K562 (cell line): ENCODE data around the gene WNT7A. TPM values are rescaled to one million over a fixed set of nuclear protein-coding genes. Genes with fewer than 3 reads are reported as not detected.
"Not testable (repeated sequence)": the region's sequence is repeated elsewhere in the genome, so short reads cannot be mapped to it uniquely, and the experiment has no call there.

ENCODE experiments used
- ATAC-seq: fragments of 200-7000 bp; cut with Tn5 transposase; 3 replicates; pipeline ENCODE4 v1.9.1; 2020; ENCODE audit warnings: moderate library complexity
- BruUV-seq: library from RNA; stranded (reverse); fragments of 400-500 nt; replicated peaks from 2 replicates; lab custom pipeline; 2021; lab: Mats Ljungman, UMichigan
- CTCF ChIA-PET: fragments of 300-600 bp; formaldehyde crosslinking; extraction: SDS; loops from one replicate; lab custom pipeline; 2021; ENCODE audit warnings: low intra/inter-chr PET ratio; lab: Yijun Ruan, JAX
- POLR2A ChIA-PET: fragments of 300-600, 350-650 bp; sonication (Branson Sonifier 250); formaldehyde crosslinking; extraction: SDS; loops from one replicate; lab custom pipeline; 2021; ENCODE audit warnings: antibody characterized with exemption, inconsistent platforms; lab: Yijun Ruan, JAX
- DNase-seq, 4 experiments: peaks; one replicate each; pipeline versions ENCODE4 v3.0.0 to v3.0.0-alpha.2; 2011 to 2018; ENCODE audit warnings: low spot score in 3 of 4, mixed read lengths in 3 of 4; ENCODE audit errors: extremely low read depth in 1 of 4
- FAIRE-seq: peaks from 2 replicates; lab custom pipeline; 2011; peaks lifted over from hg19 to GRCh38; lab: Jason Lieb, UNC
- H2AFZ ChIP-seq: 2 replicates; pipeline ENCODE4 v1.6.0; 2011; ENCODE audit warnings: low read depth, low read length, control low read depth, inconsistent platforms
- H3K27ac ChIP-seq: fragments of 200-600 bp; 3 replicates; pipeline ENCODE4 v1.8.0; 2011; ENCODE audit warnings: low read depth, mild to moderate bottlenecking, control low read depth, inconsistent platforms, low read length, moderate library complexity, mixed read lengths; ENCODE audit errors: extremely low read depth
- H3K27me3 ChIP-seq, 2 experiments: fragments of 300-600 bp in 1 of 2; 2 replicates in 1 of 2; 3 replicates in 1 of 2; pipeline versions ENCODE4 v1.6.0 to v1.8.0; 2011; ENCODE audit warnings: inconsistent platforms in 2 of 2, low read length in 2 of 2, mild to moderate bottlenecking in 1 of 2, mixed read lengths in 1 of 2, moderate library complexity in 1 of 2; ENCODE audit not compliant: control insufficient read depth in 2 of 2, insufficient read depth in 2 of 2
- H3K36me3 ChIP-seq: fragments of 300-600 bp; 3 replicates; pipeline ENCODE4 v1.8.0; 2011; ENCODE audit warnings: mild to moderate bottlenecking, low read length, inconsistent platforms; ENCODE audit not compliant: control insufficient read depth, insufficient read depth
- H3K4me1 ChIP-seq, 2 experiments: fragments of 200-600 bp in 1 of 2; replicated peaks in 1 of 2; 2 replicates in 1 of 2; 3 replicates in 1 of 2; pipeline versions ENCODE4 v1.5.1 to v1.8.0; 2011; ENCODE audit warnings: inconsistent platforms in 2 of 2, low read length in 2 of 2, mild to moderate bottlenecking in 1 of 2, mixed read lengths in 1 of 2, moderate library complexity in 1 of 2; ENCODE audit not compliant: control insufficient read depth in 2 of 2, insufficient read depth in 2 of 2
- H3K4me2 ChIP-seq: 2 replicates; pipeline ENCODE4 v1.6.1; 2011; ENCODE audit warnings: low read length, control low read depth, inconsistent platforms, mixed read lengths; ENCODE audit not compliant: insufficient read depth
- H3K4me3 ChIP-seq: fragments of 200-600 bp; sonication (generic), shearing (Covaris generic); 2 replicates; pipeline ENCODE4 v1.5.1; 2016; ENCODE audit warnings: control low read depth, inconsistent platforms
- H3K79me2 ChIP-seq: fragments of 200-600 bp; 3 replicates; pipeline ENCODE4 v1.8.0; 2011; ENCODE audit warnings: low read length, inconsistent platforms; ENCODE audit not compliant: control insufficient read depth, insufficient read depth
- H3K9ac ChIP-seq, 2 experiments: 2 replicates each; pipeline versions ENCODE4 v1.6.0 to v1.6.1; 2011; ENCODE audit warnings: low read depth in 2 of 2, low read length in 2 of 2, control low read depth in 1 of 2, inconsistent platforms in 1 of 2, mild to moderate bottlenecking in 1 of 2, mixed read lengths in 1 of 2; ENCODE audit not compliant: insufficient read depth in 1 of 2
- H3K9me1 ChIP-seq: one replicate; pipeline ENCODE4 v1.6.0; 2011; ENCODE audit warnings: inconsistent platforms, mild to moderate bottlenecking, low read length, moderate library complexity; ENCODE audit not compliant: control insufficient read depth, insufficient read depth
- H3K9me3 ChIP-seq: replicated peaks from 2 replicates; pipeline ENCODE4 v1.5.1; 2011; ENCODE audit warnings: low read depth, low read length, inconsistent platforms; ENCODE audit not compliant: control insufficient read depth, insufficient read depth
- H4K20me1 ChIP-seq: replicated peaks from 2 replicates; pipeline ENCODE4 v1.6.1; 2011; ENCODE audit warnings: low read length, inconsistent platforms, mixed read lengths; ENCODE audit not compliant: control insufficient read depth, insufficient read depth
- BCOR ChIP-seq: fragments of 450-650 bp; IDR thresholded peaks from 2 replicates; pipeline ENCODE4 v1.6.1; 2016
- DMBX1 ChIP-seq: fragments of 250-450 bp; sonication (Bioruptor Pico); IDR thresholded peaks from 2 replicates; pipeline ENCODE4 v1.8.0; 2022; ENCODE audit warnings: inconsistent platforms, mild to moderate bottlenecking, moderate library complexity, borderline replicate concordance
- RAD21 ChIP-seq, 2 experiments: fragments of 250-450 bp in 1 of 2; fragments of 450-650 bp in 1 of 2; sonication (Bioruptor Pico) in 1 of 2; formaldehyde crosslinking in 1 of 2; IDR thresholded peaks in 1 of 2; conservative IDR thresholded peaks in 1 of 2; 2 replicates each; pipeline versions ENCODE4 v1.4.0 to v1.8.0; 2020 to 2022; ENCODE audit warnings: mild to moderate bottlenecking in 2 of 2, moderate library complexity in 1 of 2
- RBM25 ChIP-seq: fragments of 200-400 bp; formaldehyde crosslinking; IDR thresholded peaks from 2 replicates; pipeline ENCODE4 v1.6.1; 2018; ENCODE audit warnings: low read length, low read depth, moderate library complexity; ENCODE audit not compliant: severe bottlenecking
- ZNF146 ChIP-seq: IDR thresholded peaks from one replicate; pipeline ENCODE4 v1.6.1; 2018; ENCODE audit warnings: missing compliant biosample characterization; ENCODE audit not compliant: unreplicated experiment
- WGBS: fragments of 100-300 bp; shearing (Covaris generic); methylation state at CpG from one replicate; pipeline ENCODE4 v1.1.6; 2016; ENCODE audit warnings: low coverage, mixed read lengths; ENCODE audit not compliant: insufficient coverage; ENCODE audit errors: missing lambda C conversion rate; 5-methylcytosine and 5-hydroxymethylcytosine counted together
- in situ Hi-C: fragments of 300-500 bp; cut with MboI; formaldehyde crosslinking; loops from 4 replicates; pipeline ENCODE4 v1.15.0; 2018; ENCODE audit warnings: inconsistent platforms, mixed read lengths
- intact Hi-C: fragments of 100-400 bp; cut with micrococcal nuclease; formaldehyde crosslinking; loops from 2 replicates; pipeline ENCODE4 v1.14.2; 2022
- polyA plus RNA-seq, 8 experiments: library from polyadenylated mRNA; depleted of rRNA in 4 of 8; stranded (reverse) in 5 of 8; unstranded in 3 of 8; fragments of >200 nt; fragmentation: Nextera tagmentation in 2 of 8; fragmentation: Illumina TruSeq in 1 of 8; extraction: Ambion mirVana in 2 of 8; extraction: Trizol in 1 of 8; gene quantifications; 2 replicates each; pipeline versions ENCODE4 v1.2.1 to v1.2.3, GENCODE V29; 2011 to 2014; ENCODE audit warnings: inconsistent platforms in 1 of 8, missing spikeins in 1 of 8
- total RNA-seq, 7 experiments: library from RNA; depleted of rRNA in 6 of 7; stranded (reverse); fragments of >200 nt in 6 of 7; fragmentation: Illumina TruSeq in 2 of 7; extraction: Trizol in 2 of 7; gene quantifications; 2 replicates each; pipeline versions ENCODE4 v1.2.1 to v1.2.3, GENCODE V29; 2011 to 2021; ENCODE audit warnings: low replicate concordance in 1 of 7
- TF ChIP-seq, protein P1 (sequence below), 3 experiments: IDR thresholded peaks in 2 of 3; conservative IDR thresholded peaks in 1 of 3; 2 replicates each; pipeline ENCODE4 v1.5.1; 2011 to 2012; ENCODE audit warnings: low read length in 3 of 3, mild to moderate bottlenecking in 3 of 3, control low read depth in 2 of 3, improper control_type of control experiment in 1 of 3, inconsistent platforms in 1 of 3, low read depth in 1 of 3, mixed read lengths in 1 of 3, moderate library complexity in 1 of 3; ENCODE audit not compliant: insufficient read depth in 2 of 3

The WNT7A gene
- total and polyA plus RNA-seq, 9 of the 15 experiments (the other 6 are each of a cell fraction or from before 2014, with no cell fraction given), result 0.03 TPM; not detected in 8

DNA sequence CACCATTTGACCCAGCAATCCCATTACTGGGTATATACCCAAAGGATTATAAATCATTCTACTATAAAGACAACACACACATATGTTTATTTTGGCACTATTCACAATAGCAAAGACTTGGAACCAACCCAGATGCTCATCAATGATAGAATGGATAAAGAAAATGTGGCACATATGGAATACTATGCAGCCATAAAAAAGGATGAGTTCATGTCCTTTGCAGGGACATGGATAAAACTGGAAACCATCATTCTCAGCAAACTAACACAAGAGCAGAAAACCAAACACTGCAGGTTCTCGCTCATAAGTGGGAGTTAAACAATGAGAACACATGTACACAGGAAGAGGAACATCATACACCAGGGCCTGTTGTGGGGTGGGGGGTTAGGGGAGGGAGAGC, 48.9 kb upstream of the WNT7A start:
- TF ChIP-seq RBM25 (peak; percentile 14), ZNF146 (CRISPR knock-in tag) (peak; percentile 83), BCOR (peak; percentile 44; the same call in 1 of the 2 replicates)
- CTCF ChIA-PET, result not testable (repeated sequence)

DNA sequence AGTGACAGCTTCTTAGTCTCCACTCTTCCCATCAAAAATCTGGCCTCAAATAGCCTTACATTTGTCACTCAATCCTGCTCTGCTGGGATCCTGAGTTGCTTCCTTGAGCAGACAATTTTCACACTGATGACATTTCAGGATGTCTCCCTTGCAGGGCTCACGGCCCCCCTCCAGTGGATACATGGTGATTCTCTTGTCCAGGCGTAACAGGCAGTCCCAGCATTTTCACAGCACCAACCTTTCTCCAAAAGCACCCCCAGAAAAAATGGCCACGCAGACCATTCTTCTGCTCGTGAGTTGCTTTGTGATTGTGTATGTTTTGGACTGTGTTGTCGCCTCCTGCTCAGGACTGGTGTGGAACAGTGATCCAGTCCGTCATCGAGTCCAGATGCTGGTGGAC, 47.4 kb upstream of the WNT7A start:
- WGBS, result 2% methylated on average over 7 of the region's 7 CpGs
- Histone ChIP-seq H3K9ac (no peak overlapping the region), H2AFZ (no peak overlapping the region), H3K9me1 (no peaks in the 10 kb centered on the region), H3K36me3 (no peaks in the 10 kb centered on the region)
- peak; percentile 70 for ATAC-seq
- CTCF ChIA-PET, result no interaction called here
- TF ChIP-seq RAD21 (CRISPR knock-in tag; conservative IDR thresholded peaks at IDR 0.05 in 1 of 2, IDR thresholded peaks at IDR 0.05 in 1 of 2), result peak in 1 of 2 experiments; percentile 25; a peak in 1 of 4 replicates
- no peak for TF ChIP-seq DMBX1 (CRISPR knock-in tag)
- TF ChIP-seq, protein P1, sequence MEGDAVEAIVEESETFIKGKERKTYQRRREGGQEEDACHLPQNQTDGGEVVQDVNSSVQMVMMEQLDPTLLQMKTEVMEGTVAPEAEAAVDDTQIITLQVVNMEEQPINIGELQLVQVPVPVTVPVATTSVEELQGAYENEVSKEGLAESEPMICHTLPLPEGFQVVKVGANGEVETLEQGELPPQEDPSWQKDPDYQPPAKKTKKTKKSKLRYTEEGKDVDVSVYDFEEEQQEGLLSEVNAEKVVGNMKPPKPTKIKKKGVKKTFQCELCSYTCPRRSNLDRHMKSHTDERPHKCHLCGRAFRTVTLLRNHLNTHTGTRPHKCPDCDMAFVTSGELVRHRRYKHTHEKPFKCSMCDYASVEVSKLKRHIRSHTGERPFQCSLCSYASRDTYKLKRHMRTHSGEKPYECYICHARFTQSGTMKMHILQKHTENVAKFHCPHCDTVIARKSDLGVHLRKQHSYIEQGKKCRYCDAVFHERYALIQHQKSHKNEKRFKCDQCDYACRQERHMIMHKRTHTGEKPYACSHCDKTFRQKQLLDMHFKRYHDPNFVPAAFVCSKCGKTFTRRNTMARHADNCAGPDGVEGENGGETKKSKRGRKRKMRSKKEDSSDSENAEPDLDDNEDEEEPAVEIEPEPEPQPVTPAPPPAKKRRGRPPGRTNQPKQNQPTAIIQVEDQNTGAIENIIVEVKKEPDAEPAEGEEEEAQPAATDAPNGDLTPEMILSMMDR (IDR thresholded peaks at IDR 0.05 in 2 of 3, conservative IDR thresholded peaks at IDR 0.05 in 1 of 3; ENCODE audit: insufficient read depth in 2 of 3, low read depth in 1 of 3, low read length in 3 of 3), result peak; percentile 48 to 54 (median 53); a peak in 5 of 6 replicates
- TF ChIP-seq, all 486 proteins: peak for 2
- Histone ChIP-seq H3K4me3 (no peak overlapping the region), H3K79me2 (no peaks in the 10 kb centered on the region), H3K9me3 (no peaks in the 10 kb centered on the region), H3K4me1 (0 out of 5 replicates have a peak, but pooled peaks cover 0 to under 1% of the 10 kb centered on the region in 2 experiments), H4K20me1 (no peaks in the 10 kb centered on the region), H3K27me3 (peaks cover 0 to 16% of the 10 kb centered on the region in 2 experiments; a peak in 2 of 5 replicates), H3K27ac (no peak overlapping the region), H3K4me2 (no peak overlapping the region)
- POLR2A ChIA-PET, result interaction anchor here (0.6 kb wide), 1 partner anchor 66 kb away, joined by 3 read pairs; no protein-coding TSS in a partner anchor
- intact Hi-C loops (no loop called here), in situ Hi-C loops (no loop called here)
- DNase-seq (peak in 1 of 4 experiments; percentile 24), FAIRE-seq (peak; percentile 42)
- no TSS peak for BruUV-seq

More for the DNA sequence above, 48.9 kb upstream of the WNT7A start:
- 0% methylated on average over 1 of the region's 1 CpG for WGBS
- DNase-seq, in situ Hi-C loops, H3K4me2 ChIP-seq, H2AFZ ChIP-seq, POLR2A ChIA-PET, H4K20me1 ChIP-seq, intact Hi-C loops, H3K79me2 ChIP-seq, FAIRE-seq, H3K36me3 ChIP-seq, H3K27ac ChIP-seq, H3K9ac ChIP-seq, ATAC-seq, H3K9me1 ChIP-seq, H3K4me3 ChIP-seq, BruUV-seq, H3K9me3 ChIP-seq: not testable (repeated sequence)
- peaks cover 4 to 28% of the 10 kb centered on the region in 2 experiments; a peak in 3 of 5 replicates for H3K27me3 ChIP-seq
- H3K4me1 ChIP-seq, result peaks cover 0 to 11% of the 10 kb centered on the region in 2 experiments; a peak in 2 of 5 replicates
